Fibroblast of upper back skin (primary cell): ENCODE measurements around the gene ALG10B.
"Not testable (repeated sequence)": the region's sequence is repeated elsewhere in the genome, so short reads cannot be mapped to it uniquely, and the experiment has no call there.

Source experiments
- DNase-seq: peaks from one replicate; pipeline ENCODE4 v3.0.0-alpha.2; 2013

ALG10B gene, protein sequence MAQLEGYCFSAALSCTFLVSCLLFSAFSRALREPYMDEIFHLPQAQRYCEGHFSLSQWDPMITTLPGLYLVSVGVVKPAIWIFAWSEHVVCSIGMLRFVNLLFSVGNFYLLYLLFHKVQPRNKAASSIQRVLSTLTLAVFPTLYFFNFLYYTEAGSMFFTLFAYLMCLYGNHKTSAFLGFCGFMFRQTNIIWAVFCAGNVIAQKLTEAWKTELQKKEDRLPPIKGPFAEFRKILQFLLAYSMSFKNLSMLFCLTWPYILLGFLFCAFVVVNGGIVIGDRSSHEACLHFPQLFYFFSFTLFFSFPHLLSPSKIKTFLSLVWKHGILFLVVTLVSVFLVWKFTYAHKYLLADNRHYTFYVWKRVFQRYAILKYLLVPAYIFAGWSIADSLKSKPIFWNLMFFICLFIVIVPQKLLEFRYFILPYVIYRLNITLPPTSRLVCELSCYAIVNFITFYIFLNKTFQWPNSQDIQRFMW

DNA sequence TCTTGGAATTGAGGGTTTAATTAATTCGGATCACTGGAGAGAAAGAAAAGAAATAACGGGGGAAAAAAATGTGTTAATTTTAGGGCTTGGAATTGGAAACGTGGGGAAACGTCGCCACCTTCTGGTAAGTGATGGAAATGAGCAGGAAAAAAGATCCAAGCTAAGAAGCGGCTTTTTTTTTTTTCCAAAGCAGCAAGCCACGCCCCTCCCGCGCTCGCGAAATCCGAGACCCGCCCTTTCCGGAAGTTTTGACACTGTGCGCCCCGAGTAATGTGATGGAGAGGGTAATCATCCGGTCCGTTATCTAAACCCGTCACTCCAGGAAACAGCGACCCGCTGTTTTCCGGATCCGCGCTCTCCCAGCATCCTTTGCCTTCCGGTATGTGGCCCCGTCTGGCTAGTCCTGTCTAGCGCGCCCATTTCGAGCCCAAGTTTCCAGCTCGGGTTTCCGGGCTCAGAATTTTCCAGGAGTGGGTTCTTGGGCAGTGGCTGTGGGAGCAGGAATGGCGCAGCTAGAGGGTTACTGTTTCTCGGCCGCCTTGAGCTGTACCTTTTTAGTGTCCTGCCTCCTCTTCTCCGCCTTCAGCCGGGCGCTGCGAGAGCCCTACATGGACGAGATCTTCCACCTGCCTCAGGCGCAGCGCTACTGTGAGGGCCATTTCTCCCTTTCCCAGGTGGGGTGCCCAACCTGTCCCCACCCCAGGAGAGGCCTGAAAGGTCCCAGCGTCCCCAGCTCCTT is at the start of gene ALG10B:
TSS of gene ALG10B (plus strand) at position 384 of the 739 bp plus-strand sequence. CDS start at position 504, 120 bp downstream.
- peak; percentile 98 for DNase-seq

DNA sequence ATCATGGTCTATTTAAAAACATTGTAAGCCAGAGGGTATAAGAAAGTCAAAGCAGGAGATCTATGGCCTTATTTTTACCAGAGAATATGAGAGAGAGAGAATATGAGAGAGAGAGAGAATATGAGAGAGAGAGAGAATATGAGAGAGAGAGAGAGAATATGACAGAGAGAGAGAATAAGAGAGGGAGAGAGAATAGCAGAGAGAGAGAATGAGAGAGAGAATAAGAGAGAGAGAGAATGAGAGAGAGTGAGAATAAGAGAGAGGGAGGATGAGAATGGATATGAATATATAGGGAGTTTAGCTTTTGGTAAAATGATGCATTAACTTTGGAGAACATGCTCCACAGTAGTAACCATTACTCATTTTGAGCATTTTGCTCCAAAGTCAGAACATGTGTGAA is 48.0 kb upstream of the ALG10B start:
- DNase-seq = no peak

DNA sequence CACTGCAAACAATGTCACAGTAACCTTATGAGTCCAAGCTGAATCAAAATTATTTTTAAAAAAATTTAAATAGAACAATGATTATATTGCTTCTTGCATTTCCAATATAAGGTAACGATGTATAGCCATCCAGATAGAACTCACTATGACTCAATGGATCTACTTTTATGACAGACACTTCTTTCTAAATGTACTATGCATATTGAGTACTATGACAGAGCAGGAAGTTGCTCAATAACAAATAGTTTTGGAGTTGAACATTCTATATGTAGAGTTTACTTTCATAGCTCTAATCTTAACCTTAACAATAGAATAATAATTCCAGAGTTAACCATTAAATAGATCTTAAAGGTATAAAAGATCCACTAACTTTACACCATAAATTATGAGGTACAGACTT is 46.7 kb upstream of the ALG10B start:
- no peak for DNase-seq

DNA sequence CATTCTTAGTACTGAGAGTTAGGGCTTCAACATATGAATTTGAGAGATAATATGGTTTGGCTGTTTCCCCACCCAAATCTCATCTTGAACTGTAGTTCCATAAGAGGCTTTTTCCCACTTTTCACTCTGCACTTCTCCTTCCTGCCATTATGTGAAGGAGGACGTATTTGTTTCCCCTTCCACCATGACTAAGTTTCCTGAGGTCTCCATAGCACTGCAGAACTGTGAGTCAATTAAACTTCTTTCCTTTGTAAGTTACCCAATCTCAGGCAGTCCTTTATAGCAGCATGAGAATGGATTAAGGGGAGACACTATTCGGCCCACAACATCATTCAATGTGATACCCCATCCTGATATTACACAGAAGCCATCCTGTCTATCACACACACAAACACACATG is 36.8 kb upstream of the ALG10B start:
- DNase-seq = no peak

DNA sequence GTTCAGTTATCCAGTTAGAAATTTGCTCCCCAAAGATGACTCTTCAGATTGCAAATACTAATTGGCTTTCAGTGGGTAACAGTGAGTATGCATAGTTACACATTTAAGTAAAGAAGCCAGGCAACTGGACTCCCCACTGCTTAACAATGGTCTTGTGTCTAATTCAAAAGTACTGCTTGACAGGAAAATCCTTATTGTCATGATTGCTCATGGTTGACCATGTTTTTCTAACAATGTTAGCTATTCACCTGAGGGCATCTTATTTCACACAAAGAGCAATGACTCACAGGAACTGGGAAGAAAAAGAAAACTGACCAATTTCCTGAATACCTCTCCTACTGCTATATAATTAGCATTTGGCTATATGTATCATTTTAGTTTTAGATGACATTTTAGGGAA is 33.7 kb upstream of the ALG10B start:
- DNase-seq = no peak

DNA sequence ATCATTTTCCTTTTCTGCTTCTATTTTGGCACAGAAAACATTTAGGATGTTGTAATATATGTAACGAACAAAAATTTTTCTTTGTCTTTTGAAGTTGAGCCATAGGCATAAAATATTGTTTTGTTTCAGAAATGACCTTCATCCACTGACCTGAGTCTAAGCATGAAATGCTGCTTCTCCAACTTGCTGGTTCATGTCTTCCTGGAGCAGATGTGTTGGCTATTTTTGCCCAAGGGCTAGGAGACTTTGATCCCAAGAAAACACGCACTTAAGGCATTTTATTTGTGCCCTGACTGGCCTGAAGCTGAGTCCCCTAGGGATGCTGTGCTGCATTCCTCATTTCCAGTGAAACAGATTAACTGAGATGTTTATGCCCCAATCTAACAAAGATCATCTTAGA is 27.2 kb upstream of the ALG10B start:
- no peak for DNase-seq

DNA sequence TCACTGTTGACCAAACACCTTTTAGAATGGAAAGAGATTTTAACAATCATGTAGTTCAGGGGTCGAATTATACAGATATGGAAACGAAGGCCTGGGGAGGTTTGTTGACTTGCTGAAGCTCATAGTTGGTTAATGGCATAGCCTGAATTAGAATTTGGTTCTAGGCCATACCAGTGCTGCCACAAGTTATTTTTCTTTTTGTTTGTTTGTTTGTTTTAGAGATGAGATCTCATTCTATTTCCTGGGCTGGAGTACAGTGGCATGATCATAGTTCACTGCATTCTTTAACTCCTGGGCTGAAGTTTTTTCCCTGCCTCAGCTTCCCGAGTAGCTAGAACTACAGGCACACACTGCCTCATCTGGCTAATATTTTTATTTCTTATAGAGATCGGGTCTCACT is 25.4 kb upstream of the ALG10B start:
- no peak for DNase-seq

DNA sequence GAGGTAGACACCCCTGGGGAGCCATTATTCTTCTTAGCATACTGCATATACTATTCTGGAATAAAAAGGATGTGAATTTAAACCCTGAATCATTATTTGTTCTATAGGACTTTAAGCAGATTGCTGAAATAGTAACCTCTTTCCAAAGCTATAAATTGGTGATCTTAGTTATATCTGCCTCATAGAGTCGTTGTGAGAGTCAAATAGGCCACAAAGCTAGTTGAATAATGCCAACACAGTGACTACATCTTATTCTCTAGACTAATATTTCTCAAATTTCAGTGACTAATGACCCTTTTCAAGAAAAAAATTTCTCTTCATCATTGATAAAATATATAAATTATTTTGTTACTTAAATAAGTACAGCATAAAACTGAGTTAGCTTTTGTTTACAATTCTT is 13.6 kb upstream of the ALG10B start:
- DNase-seq = not testable (repeated sequence)

DNA sequence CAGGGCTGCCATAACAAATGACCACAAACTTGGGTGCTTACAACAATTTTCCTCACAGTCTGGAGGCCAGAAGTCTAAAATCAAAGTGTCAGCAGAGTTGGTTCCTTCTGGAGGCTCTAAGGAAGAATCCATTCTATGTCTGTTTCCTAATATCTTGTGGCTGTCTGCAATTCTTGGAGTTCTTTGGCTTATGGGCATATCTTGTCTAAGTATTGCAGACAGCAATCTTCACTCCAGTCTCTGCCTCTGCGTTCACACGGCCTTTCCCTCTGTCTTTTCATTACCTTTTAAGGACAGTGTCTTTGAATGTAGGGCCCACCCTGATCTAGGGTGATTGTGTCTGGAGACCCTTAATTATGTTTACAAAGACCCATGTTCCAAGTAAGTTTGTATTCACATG is 5.4 kb downstream of the ALG10B start:
- not testable (repeated sequence) for DNase-seq

DNA sequence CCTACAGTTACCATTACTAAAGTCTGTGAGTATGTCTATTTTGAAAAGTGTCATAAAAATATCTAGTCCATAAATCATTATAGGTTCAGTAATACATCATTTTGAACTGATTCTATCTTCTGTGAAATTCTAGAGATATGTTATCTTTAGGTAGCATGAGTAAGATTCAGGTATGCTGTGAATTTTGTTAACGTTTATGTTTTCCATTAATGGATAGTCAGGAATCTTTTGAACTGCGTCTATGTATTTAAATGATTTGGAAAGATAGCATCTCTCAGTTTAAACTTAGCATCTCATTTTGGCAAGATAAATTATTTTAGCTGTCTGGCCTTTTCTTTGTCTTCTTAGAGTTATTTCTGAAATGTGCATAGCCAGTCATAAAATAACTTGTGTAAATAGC is 8.3 kb downstream of the ALG10B start:
- DNase-seq = no peak

DNA sequence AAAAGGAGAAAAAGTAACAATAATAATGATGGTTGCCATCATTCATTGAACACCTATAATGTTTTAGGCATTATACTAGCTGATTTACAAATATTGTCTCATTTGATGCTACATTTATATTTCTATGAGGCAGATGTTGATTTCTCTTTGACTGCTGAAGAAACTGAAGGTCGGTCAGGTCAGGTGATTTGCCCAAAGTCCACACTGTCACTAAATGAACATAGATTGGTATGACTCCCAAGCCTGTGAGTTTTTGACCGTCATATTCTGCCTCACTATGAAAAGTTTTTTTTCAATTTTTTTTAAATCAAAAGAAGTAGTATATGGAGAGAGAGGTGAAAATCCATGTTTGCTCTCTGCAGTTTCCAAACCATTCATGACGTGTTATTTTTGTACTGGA is 10.8 kb downstream of the ALG10B start:
- DNase-seq = no peak

DNA sequence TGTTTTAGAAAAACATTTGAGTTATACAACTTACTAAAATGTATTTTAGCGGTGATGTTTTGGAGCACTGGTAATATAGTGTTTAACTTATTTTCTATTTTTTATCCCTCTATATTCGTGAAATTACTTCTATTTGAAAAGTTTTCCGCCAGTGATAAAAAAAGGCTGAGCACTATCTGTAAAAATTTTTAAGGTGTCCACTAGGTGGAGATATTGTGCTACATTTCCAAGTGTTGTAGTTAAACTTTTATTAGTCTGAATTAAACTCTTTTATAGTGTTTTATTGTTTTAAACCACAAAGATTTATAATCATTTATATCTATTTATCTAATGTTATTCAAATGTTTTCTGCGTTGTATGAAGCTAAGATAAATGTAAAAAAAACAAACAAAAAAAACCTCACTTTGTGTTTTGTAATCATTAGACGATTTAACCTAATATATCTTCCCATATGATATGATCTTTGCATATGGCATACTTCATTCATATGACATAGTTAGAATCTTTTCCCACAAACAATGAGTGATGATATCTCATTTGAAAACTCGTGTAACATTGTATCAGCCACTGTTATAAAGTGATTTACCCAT is 11.8 kb downstream of the ALG10B start:
- peak; percentile 30 for DNase-seq

DNA sequence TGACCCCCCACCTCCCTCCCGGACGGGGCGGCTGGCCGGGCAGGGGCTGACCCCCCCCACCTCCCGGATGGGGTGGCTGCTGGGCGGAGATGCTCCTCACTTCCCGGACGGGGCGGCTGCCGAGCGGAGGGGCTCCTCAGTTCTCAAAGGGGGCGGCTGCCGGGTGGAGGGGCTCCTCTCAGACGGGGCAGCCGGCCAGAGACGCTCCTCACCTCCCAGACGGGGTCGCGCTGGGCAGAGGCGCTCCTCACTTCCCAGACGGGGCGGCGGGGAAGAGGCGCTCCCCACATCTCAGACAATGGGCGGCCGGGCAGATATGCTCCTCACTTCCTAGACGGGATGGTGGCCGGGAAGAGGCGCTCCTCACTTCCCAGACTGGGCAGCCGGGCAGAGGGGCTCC is 13.8 kb downstream of the ALG10B start:
- DNase-seq = not testable (repeated sequence)

DNA sequence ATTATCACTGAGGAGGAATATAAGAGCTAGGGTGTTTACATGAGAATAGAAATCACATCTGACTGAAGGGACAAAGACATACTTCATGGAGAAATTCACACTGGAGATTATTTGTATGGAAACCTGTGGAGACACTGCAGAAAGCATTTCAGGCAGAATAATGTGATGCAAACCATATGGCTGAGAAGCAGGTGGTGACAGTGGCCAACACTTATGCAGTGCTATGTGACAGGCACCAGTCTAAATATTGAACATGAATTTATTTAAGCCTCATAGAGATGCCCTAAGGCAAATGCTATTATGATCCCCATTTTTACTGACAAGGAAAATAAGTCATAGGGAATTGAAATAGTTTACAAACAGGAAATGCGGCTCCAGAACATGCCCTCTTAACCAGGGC is 16.2 kb downstream of the ALG10B start:
- DNase-seq = no peak

DNA sequence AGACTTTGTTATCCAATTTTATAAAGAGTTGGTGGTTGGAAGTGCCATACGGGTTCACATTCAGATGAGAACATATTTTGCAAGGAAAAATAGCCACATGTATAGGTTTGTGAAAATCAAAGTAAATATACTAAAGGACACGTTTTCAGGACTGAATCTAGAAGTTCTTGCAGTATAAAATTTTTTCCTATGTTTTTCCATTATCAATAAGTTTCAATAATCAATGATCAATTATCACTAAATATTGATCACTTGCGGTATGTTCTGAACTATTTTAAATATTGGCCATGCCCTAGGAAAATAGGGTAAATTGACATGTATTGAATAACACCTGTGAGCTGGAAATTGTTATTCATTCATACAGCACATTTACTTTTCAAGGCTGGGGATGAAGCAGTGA is 25.9 kb downstream of the ALG10B start:
- DNase-seq = no peak

DNA sequence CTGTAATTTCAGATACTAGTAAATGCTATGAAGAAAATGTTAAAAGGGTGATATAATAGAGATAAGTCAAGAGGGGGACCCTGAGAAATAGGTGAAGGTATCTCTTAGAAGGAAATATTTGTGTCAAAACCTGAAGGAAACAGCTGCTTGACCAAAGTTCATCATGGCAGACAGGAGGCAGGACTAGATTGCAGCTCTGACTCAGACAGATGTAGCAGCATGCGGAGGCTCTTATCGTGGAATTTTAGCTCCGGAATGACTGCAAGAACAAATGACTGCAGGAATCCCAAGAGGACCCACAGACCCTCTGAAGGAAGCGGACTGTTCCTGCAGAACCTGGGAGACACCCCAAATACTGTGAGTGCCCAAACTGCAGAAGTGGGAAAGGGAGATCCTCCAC is 26.7 kb downstream of the ALG10B start:
- not testable (repeated sequence) for DNase-seq

DNA sequence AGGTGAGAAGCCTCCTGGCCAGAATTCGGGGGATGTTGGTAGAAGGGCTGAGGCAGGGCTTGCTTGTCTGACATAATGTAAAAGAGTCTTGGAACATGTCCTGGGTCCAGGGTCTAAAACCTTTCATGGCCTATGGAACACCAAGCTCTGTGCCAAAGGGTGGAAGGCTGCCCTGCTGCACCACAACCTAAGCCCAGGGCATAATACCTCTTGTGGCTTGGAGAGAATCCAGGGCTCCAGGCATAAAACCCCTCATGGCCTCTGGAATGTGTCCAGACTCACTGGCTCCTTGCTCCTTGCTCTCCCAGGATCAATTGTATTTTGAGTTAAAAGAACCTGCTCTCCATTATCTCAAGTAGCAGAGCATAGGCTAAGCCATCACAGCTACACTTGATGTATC is 27.3 kb downstream of the ALG10B start:
- not testable (repeated sequence) for DNase-seq

DNA sequence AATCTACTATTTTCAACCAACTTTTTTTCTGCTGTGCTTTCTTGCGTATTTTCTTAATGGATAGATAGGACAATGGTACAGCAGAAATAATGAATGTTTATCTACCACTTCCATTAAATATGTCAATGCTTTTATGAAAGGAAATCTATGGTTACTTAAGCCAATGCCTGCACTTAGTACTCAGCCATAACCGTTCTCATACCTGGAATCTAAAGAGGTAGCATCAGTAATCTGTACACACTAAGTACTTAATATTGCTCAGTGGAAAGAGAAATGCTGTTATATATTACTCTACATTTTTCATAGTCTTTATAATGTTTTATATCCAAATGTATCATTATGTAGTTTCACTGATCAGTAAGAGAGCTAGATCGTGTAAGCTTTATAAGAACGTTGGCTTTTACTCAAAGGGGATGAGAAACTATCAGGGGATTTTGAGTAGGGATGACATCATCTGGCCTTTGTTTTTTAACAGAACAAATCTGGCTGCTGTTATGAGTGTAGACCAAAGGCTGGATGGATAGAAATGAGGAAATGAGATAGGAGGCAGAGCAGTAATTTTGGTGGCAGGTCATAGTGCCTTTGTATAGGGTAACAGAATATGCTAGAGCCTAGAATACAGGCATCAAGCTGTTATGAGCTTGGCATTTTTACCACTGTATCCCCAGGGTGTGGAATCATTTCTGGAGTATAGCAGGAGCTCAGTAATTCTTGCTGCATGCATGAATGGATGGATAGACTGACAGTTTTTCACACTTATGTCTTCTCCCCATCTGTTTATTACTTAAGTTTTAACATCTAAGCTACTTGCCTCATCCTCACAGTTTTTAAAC is 34.0 kb downstream of the ALG10B start:
- no peak for DNase-seq

DNA sequence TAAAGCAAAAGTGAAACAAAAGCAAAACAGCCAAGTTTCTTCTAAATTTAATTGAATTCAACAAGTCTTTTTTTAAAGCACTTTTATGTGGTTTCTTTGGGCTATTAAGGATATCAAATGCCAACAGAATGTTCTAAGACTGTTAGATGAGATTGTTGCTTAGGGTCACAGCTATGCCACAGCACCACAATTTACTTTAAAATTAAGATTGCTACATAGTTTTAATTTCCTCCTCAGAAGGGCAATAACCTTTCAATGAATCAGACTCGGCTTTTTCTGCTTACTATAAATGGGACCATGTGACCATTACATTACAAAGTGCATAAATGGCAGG is 34.6 kb downstream of the ALG10B start:
- DNase-seq = not testable (repeated sequence)

DNA sequence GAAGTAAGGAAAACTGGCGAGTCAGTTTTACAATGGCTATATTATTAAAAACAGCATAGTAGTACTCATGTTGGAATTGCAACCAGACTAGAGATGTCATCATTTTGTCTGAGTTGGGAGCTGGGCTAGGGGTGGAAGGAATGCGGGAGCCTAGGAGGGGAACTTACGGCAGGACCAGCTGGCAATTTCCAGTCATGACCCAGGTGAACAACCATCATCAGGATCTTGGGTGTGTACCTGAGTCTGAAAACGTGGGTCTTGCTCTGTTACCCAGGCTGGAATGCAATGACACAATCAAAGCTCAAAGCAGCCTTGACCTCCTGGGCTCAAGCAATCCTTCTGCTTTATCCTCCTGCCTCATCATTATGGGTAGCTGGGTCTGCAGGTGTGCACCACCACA is 50.9 kb downstream of the ALG10B start:
- DNase-seq = no peak

DNA sequence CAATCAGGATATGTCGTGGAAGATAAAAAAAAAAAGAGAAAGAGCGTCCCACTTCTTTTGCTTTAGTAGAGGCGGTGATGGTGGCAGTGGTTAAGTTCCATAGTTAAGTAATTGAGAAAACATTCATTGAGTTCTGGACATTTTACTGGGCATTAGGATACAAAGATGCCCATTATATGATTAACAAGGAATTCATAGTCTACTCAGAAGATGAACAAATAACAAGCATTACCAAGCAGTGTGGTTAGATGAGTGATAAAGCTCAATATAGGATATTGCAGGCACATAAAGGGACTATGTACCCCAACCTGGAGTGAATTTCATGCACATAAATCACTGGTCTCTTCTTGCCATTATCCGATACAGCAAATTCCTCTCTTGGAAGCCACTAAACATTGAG is 53.7 kb downstream of the ALG10B start:
- DNase-seq = no peak

DNA sequence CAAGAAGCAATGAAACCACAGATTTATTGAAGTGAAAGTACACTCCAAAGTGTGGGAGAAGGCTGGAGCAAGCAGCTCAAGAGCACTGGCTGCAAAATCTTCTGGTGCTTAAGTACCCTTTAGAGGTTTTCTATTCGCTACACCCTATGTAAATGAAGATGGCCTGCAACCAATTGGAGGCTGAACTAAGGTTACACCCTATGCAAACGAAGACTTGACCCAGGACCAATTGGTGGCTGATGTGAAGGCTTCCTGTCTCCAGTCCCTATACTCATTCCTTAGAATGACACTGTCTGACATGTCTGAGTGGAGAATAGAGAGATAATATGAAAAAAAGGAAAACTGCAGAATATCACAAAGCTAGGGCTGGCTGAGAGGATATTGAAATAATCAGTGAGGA is 57.2 kb downstream of the ALG10B start:
- DNase-seq = no peak

DNA sequence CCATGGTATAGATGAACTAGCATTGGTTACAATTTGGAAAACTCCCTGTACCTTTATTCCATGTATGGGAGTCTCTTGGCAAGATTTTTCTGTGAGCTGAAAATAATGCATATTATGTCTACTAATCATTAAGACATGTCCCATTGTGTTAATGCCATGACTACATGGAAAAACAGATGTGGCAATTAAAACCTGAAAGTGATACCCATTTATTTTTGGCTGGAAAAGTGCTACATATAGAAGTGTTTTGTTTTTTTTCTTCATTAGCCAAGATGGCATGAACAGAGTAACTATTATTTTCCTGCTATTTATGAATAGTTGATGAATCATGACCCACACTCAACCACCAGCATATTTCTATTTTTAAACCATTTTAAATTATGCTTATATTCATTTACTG is 58.2 kb downstream of the ALG10B start:
- DNase-seq = no peak
